ENCODE measurements around the gene NRIP1.

Gene NRIP1

DNA sequence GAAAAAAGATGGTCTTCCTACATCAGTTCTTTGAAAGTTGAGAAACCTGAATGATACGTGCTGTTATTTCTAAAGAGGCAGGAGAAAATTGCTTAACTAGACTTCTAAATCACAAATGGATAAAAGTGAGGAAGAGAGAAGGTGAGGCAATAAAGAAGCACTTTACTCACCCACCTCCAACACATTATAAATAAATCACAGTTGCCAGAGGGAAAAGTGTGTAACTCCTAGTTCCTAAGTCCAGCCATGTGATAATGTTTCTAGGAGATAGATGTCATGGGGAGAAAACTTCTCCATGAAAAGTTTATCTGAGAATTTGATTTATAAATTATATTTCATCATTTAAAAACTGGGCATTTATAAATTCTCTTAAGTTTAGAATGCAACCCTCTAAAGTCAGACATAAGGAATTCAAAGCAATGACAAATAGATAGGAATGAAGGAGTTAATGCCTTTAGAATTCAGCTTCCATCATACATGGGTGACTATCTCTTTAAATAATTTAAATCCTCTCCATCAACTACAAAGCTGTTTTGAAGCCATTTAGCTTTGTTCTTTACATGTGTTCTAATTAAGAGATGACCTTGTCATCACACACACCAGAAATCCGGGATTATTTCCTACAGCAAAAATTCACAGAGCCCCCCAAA, 60.0 kb downstream of the NRIP1 start:
- no peak overlapping the region for H2AFZ ChIP-seq (ENCODE audit: low read length)
- H3F3A ChIP-seq (ENCODE audit: insufficient read depth, low read length), result no peaks in the 10 kb centered on the region
- H3K79me2 ChIP-seq (ENCODE audit: low read length), result no peaks in the 10 kb centered on the region
- H3K9me2 ChIP-seq (replicated peaks; ENCODE audit: insufficient read depth, low read length), result no peaks in the 10 kb centered on the region
- H3K4me1 ChIP-seq (ENCODE audit: low read length), result no peaks in the 10 kb centered on the region
- H3K27me3 ChIP-seq (replicated peaks; ENCODE audit: insufficient read depth, low read length), result no peaks in the 10 kb centered on the region
- no peaks in the 10 kb centered on the region for H3K36me3 ChIP-seq (replicated peaks; ENCODE audit: insufficient read depth, low read length)
- TF ChIP-seq, protein P1, sequence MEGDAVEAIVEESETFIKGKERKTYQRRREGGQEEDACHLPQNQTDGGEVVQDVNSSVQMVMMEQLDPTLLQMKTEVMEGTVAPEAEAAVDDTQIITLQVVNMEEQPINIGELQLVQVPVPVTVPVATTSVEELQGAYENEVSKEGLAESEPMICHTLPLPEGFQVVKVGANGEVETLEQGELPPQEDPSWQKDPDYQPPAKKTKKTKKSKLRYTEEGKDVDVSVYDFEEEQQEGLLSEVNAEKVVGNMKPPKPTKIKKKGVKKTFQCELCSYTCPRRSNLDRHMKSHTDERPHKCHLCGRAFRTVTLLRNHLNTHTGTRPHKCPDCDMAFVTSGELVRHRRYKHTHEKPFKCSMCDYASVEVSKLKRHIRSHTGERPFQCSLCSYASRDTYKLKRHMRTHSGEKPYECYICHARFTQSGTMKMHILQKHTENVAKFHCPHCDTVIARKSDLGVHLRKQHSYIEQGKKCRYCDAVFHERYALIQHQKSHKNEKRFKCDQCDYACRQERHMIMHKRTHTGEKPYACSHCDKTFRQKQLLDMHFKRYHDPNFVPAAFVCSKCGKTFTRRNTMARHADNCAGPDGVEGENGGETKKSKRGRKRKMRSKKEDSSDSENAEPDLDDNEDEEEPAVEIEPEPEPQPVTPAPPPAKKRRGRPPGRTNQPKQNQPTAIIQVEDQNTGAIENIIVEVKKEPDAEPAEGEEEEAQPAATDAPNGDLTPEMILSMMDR (IDR thresholded peaks at IDR 0.05; ENCODE audit: low read length), result no peak
- TF ChIP-seq EZH2 (optimal IDR thresholded peaks at IDR 0.05; ENCODE audit: low read depth, low read length) (no peak), EZH2phosphoT487 (IDR thresholded peaks at IDR 0.05; ENCODE audit: low read length) (no peak)
- no peaks in the 10 kb centered on the region for H4K20me1 ChIP-seq (ENCODE audit: insufficient read depth, low read length)
- DNase-seq, result no peak
- no peak overlapping the region for H3K4me3 ChIP-seq (ENCODE audit: low read length)
- H3K9ac ChIP-seq (ENCODE audit: low read length), result no peak overlapping the region
- H3K9me3 ChIP-seq (replicated peaks; ENCODE audit: insufficient read depth, low read length), result no peaks in the 10 kb centered on the region
- no peak overlapping the region for H3K4me2 ChIP-seq (ENCODE audit: low read depth, low read length)
- H3K27ac ChIP-seq (ENCODE audit: low read length), result no peak overlapping the region

DNA sequence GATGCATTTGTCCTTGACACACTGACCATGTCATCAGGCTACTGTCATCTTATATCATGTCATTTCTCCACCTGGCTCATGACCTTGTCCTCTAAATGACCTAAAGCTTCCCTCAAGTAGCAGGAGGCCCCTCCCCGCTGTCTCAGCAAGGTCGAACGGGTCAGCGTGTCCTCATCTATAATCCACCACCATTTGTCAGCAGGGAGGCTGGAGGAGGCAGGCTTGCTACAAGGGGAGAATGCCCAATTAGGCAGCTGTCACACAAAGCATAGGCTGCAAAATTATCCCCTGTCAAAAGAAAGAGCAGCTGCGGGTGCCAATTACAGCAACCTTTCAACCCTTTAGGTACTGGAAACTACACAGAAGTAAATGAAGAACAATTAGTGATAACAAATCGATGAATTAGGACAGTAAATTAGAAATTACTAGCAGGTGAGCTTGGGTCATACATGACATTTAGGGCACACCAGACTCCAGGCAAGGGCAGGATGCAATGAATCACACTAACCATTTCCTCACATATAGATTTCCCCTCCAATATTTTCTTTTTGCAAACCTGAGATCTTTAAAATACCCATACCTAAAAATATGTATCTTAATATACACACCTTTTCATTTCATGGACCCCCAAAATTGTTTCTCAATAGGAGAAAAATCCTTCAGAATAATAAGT, 61.2 kb downstream of the NRIP1 start:
- no peaks in the 10 kb centered on the region for H4K20me1 ChIP-seq (ENCODE audit: insufficient read depth, low read length)
- H2AFZ ChIP-seq (ENCODE audit: low read length), result no peak overlapping the region
- H3K4me2 ChIP-seq (ENCODE audit: low read depth, low read length), result no peak overlapping the region
- no peak overlapping the region for H3K4me3 ChIP-seq (ENCODE audit: low read length)
- no peaks in the 10 kb centered on the region for H3K4me1 ChIP-seq (ENCODE audit: low read length)
- no peaks in the 10 kb centered on the region for H3K36me3 ChIP-seq (replicated peaks; ENCODE audit: insufficient read depth, low read length)
- no peak overlapping the region for H3K9ac ChIP-seq (ENCODE audit: low read length)
- no peaks in the 10 kb centered on the region for H3K27me3 ChIP-seq (replicated peaks; ENCODE audit: insufficient read depth, low read length)
- TF ChIP-seq, protein P1 (IDR thresholded peaks at IDR 0.05; ENCODE audit: low read length), result no peak
- TF ChIP-seq EZH2 (optimal IDR thresholded peaks at IDR 0.05; ENCODE audit: low read depth, low read length) (no peak), EZH2phosphoT487 (IDR thresholded peaks at IDR 0.05; ENCODE audit: low read length) (no peak)
- H3K27ac ChIP-seq (ENCODE audit: low read length), result no peak overlapping the region
- no peaks in the 10 kb centered on the region for H3F3A ChIP-seq (ENCODE audit: insufficient read depth, low read length)
- H3K79me2 ChIP-seq (ENCODE audit: low read length), result no peaks in the 10 kb centered on the region
- H3K9me2 ChIP-seq (replicated peaks; ENCODE audit: insufficient read depth, low read length), result no peaks in the 10 kb centered on the region
- DNase-seq, result no peak
- H3K9me3 ChIP-seq (replicated peaks; ENCODE audit: insufficient read depth, low read length), result no peaks in the 10 kb centered on the region

DNA sequence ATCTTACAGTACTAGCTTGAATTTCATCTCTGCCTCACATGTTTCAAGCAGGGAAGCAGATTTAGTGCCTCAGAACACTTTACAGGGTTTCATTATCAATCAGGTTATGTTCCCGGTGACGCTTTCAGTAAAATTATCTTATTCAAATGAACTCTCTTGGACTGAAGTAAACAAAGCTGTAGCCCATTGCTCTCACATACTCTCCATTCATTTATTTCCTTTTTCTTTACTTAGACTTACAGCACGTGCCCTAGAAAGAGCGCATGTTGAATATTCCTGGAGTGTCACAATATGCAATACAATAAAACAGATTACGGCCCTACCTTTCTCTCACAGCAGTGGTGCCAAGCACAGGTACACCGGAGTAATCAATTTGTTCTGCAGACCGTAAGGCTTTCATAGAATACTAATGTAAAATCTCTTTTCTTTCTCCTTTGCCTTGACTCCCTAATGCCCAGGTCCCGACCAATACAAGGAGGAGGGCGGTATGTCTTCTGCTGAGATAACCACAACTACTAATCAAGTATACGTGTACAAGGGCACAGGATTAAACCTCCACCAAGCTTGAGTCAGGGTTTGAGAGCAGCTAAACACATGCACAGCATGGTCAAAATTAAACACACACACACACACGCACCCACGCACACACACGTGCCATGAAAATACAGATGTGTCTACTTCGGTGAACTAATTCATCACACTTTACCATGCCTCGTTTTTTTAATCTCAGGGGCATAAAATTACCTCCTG, 62.8 kb downstream of the NRIP1 start:
- H3K4me3 ChIP-seq (ENCODE audit: low read length), result no peak overlapping the region

More for the DNA sequence above, 62.8 kb downstream of the NRIP1 start:
- H3K9me3 ChIP-seq (replicated peaks; ENCODE audit: insufficient read depth, low read length), result no peaks in the 10 kb centered on the region
- H3K9me2 ChIP-seq (replicated peaks; ENCODE audit: insufficient read depth, low read length), result no peaks in the 10 kb centered on the region
- H3K36me3 ChIP-seq (replicated peaks; ENCODE audit: insufficient read depth, low read length), result no peaks in the 10 kb centered on the region
- no peak overlapping the region for H3K27ac ChIP-seq (ENCODE audit: low read length)
- H3K4me1 ChIP-seq (ENCODE audit: low read length), result no peaks in the 10 kb centered on the region
- no peaks in the 10 kb centered on the region for H3K27me3 ChIP-seq (replicated peaks; ENCODE audit: insufficient read depth, low read length)
- H4K20me1 ChIP-seq (ENCODE audit: insufficient read depth, low read length), result no peaks in the 10 kb centered on the region
- H3F3A ChIP-seq (ENCODE audit: insufficient read depth, low read length), result no peaks in the 10 kb centered on the region
- no peak for DNase-seq
- no peak overlapping the region for H3K4me2 ChIP-seq (ENCODE audit: low read depth, low read length)
- H3K9ac ChIP-seq (ENCODE audit: low read length), result no peak overlapping the region
- H3K79me2 ChIP-seq (ENCODE audit: low read length), result no peaks in the 10 kb centered on the region
- no peak overlapping the region for H2AFZ ChIP-seq (ENCODE audit: low read length)
- TF ChIP-seq EZH2 (optimal IDR thresholded peaks at IDR 0.05; ENCODE audit: low read depth, low read length) (no peak), EZH2phosphoT487 (IDR thresholded peaks at IDR 0.05; ENCODE audit: low read length) (no peak)
- TF ChIP-seq, protein P1 (IDR thresholded peaks at IDR 0.05; ENCODE audit: low read length), result no peak
